ENCODE measurements around the gene PDE3A. TPM values are rescaled to one million over a fixed set of nuclear protein-coding genes. Genes with fewer than 3 reads are reported as not detected.

Gene PDE3A
- polyA plus RNA-seq, 1 of the 3 experiments (the other 2 are of a cell fraction), result 0.67 TPM

DNA sequence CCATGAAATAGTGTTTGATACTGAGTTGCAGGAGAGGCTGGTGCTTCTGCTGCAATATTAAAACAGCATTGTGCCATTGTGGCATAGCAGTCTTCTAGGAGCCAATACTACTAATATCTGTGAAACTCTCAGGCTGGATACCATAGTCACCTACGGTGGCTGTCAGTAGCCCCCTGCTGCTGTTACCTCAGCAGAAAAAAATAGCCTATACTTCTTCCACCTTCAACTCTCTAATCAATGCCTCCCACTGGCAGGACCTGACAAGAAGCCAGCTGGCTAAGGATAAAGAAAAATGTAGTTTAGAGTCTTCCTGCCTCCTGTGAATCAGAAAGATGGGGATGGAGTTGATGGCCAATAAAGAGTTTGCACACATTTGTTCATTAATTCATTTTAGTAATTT, 91.6 kb downstream of the PDE3A start:
- Histone ChIP-seq H3K4me1 (ENCODE audit: control insufficient read depth in 1 of 2, insufficient read depth in 2 of 2, low read depth in 1 of 2, low read length in 1 of 2) (peaks cover 0 to 12% of the 10 kb centered on the region in 2 experiments; a peak in 2 of 4 replicates), H3K9me2 (no peaks in the 10 kb centered on the region), H2AFZ (ENCODE audit: low read depth) (no peak overlapping the region), H3K79me2 (ENCODE audit: insufficient read depth) (peaks cover 23% of the 10 kb centered on the region), H3K9ac (no peak overlapping the region), H3F3A (replicated peaks; ENCODE audit: insufficient read depth) (peaks cover 5% of the 10 kb centered on the region), H3K36me3 (replicated peaks in 1 of 2; ENCODE audit: control insufficient read depth in 1 of 2, insufficient read depth in 2 of 2, low read length in 1 of 2) (no peaks in the 10 kb centered on the region), H3K9me3 (no peaks in the 10 kb centered on the region), H3K4me2 (no peak overlapping the region), H3K27me3 (ENCODE audit: insufficient read depth) (no peaks in the 10 kb centered on the region), H4K20me1 (ENCODE audit: insufficient read depth) (no peaks in the 10 kb centered on the region), H3K4me3 (ENCODE audit: low read depth in 2 of 2, low read length in 1 of 2) (no peak overlapping the region), H3K27ac (ENCODE audit: low read depth in 2 of 2, low read length in 1 of 2) (no peak overlapping the region)
- TF ChIP-seq ELF1 (IDR thresholded peaks at IDR 0.05) (no peak), MEF2A (IDR thresholded peaks at IDR 0.05; ENCODE audit: borderline replicate concordance, low read depth) (no peak), RFX5 (IDR thresholded peaks at IDR 0.05; ENCODE audit: low read length) (no peak), SMC3 (IDR thresholded peaks at IDR 0.05; ENCODE audit: low read depth, low read length) (no peak), TEAD4 (IDR thresholded peaks at IDR 0.05; ENCODE audit: borderline replicate concordance, insufficient read depth) (no peak), YY1 (IDR thresholded peaks at IDR 0.05; ENCODE audit: low read depth) (no peak), POLR2AphosphoS5 (IDR thresholded peaks at IDR 0.05; ENCODE audit: low read depth, low read length) (no peak), RCOR1 (IDR thresholded peaks at IDR 0.05; ENCODE audit: low read length) (no peak)
- TF ChIP-seq, protein P1, sequence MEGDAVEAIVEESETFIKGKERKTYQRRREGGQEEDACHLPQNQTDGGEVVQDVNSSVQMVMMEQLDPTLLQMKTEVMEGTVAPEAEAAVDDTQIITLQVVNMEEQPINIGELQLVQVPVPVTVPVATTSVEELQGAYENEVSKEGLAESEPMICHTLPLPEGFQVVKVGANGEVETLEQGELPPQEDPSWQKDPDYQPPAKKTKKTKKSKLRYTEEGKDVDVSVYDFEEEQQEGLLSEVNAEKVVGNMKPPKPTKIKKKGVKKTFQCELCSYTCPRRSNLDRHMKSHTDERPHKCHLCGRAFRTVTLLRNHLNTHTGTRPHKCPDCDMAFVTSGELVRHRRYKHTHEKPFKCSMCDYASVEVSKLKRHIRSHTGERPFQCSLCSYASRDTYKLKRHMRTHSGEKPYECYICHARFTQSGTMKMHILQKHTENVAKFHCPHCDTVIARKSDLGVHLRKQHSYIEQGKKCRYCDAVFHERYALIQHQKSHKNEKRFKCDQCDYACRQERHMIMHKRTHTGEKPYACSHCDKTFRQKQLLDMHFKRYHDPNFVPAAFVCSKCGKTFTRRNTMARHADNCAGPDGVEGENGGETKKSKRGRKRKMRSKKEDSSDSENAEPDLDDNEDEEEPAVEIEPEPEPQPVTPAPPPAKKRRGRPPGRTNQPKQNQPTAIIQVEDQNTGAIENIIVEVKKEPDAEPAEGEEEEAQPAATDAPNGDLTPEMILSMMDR (IDR thresholded peaks at IDR 0.05), result no peak
- WGBS (ENCODE audit: low lambda C conversion rate), result 100% methylated on average over 1 of the region's 1 CpG
- DNase-seq, result no peak
- POLR2A ChIA-PET, result interaction anchor here (0.7 kb wide), 1 partner anchor 115 kb away, joined by 4 read pairs; no protein-coding TSS in a partner anchor
- CTCF ChIA-PET, result interaction anchor here (0.9 to 4.1 kb wide), 2 partner anchors 86 to 89 kb away, joined by 3 to 16 read pairs; no protein-coding TSS in a partner anchor

DNA sequence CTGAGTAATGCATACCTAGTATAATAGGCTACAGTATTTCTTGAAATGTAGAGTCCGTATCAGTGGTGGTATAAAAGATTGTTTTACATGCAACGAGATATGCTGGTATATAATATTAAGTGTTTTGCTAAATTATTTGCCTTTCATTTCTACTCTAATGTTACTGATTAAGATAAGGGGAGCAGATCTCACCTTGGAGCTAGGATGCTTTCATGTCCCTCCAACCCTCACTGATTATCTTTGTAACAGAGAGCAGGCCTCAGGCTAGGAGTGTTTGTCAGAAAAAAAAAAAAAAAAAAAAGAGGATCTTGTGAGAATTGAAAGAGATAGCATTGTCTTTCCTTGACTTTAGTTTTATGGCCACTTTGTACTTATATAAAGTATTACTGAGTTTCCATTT, 92.6 kb downstream of the PDE3A start:
- H3F3A ChIP-seq (replicated peaks; ENCODE audit: insufficient read depth), result peaks cover 9% of the 10 kb centered on the region
- no peaks in the 10 kb centered on the region for H3K27me3 ChIP-seq (ENCODE audit: insufficient read depth)
- peak; percentile 9 for DNase-seq
- no peaks in the 10 kb centered on the region for H3K9me3 ChIP-seq
- peak; percentile 83 for TF ChIP-seq GATA2 (CRISPR knock-in tag; IDR thresholded peaks at IDR 0.05)
- TF ChIP-seq IRF3 (IDR thresholded peaks at IDR 0.05; ENCODE audit: low read depth, low read length), result no peak
- peak in 1 of 2 experiments; percentile 39; a peak in 1 of 4 replicates for TF ChIP-seq EP300 (IDR thresholded peaks at IDR 0.05; ENCODE audit: borderline replicate concordance in 1 of 2, low read depth in 1 of 2, low read length in 1 of 2)
- TF ChIP-seq USF1 (IDR thresholded peaks at IDR 0.05; ENCODE audit: borderline replicate concordance, low read depth), result no peak
- peak; percentile 44; the same call in 1 of the 2 replicates for TF ChIP-seq RCOR1 (IDR thresholded peaks at IDR 0.05; ENCODE audit: low read length)
- H3K9ac ChIP-seq, result no peak overlapping the region
- WGBS (ENCODE audit: low lambda C conversion rate), result 86% methylated on average over 2 of the region's 2 CpGs
- no peak overlapping the region; a peak in 1 of 4 replicates for H3K27ac ChIP-seq (ENCODE audit: low read depth in 2 of 2, low read length in 1 of 2)
- ChIA-PET POLR2A (no interaction called here), CTCF (interaction anchor here (0.9 to 4.1 kb wide), 3 partner anchors 85 to 92 kb away, joined by 3 to 16 read pairs (median 3); partner anchors contain the start of gene PDE3A)
- no peaks in the 10 kb centered on the region for H3K9me2 ChIP-seq
- peaks cover 3 to 9% of the 10 kb centered on the region in 2 experiments; a peak in 3 of 4 replicates for H3K4me1 ChIP-seq (ENCODE audit: control insufficient read depth in 1 of 2, insufficient read depth in 2 of 2, low read depth in 1 of 2, low read length in 1 of 2)
- no peak overlapping the region for H3K4me3 ChIP-seq (ENCODE audit: low read depth in 2 of 2, low read length in 1 of 2)
- no peaks in the 10 kb centered on the region for H3K36me3 ChIP-seq (replicated peaks in 1 of 2; ENCODE audit: control insufficient read depth in 1 of 2, insufficient read depth in 2 of 2, low read length in 1 of 2)
- H3K4me2 ChIP-seq, result no peak overlapping the region
- H3K79me2 ChIP-seq (ENCODE audit: insufficient read depth), result peaks cover 30% of the 10 kb centered on the region
- no peaks in the 10 kb centered on the region for H4K20me1 ChIP-seq (ENCODE audit: insufficient read depth)
- H2AFZ ChIP-seq (ENCODE audit: low read depth), result no peak overlapping the region

Measured in SK-N-SH (cell line).